HEK293 (cell line): ENCODE results near the gene NCKAP5.

Source experiments
- CTCF ChIP-seq: fragments of 450-650 bp; formaldehyde crosslinking; IDR thresholded peaks from 2 replicates; pipeline ENCODE4 v1.5.1; 2016; ENCODE audit warnings: missing biosample characterization, missing genetic modification characterization
- OSR2 ChIP-seq: fragments of 450-650 bp; formaldehyde crosslinking; IDR thresholded peaks from 2 replicates; pipeline ENCODE4 v1.5.1; 2016; ENCODE audit warnings: missing biosample characterization, missing genetic modification characterization
- PRDM4 ChIP-seq: fragments of 450-650 bp; formaldehyde crosslinking; IDR thresholded peaks from 2 replicates; pipeline ENCODE4 v1.5.1; 2017; ENCODE audit warnings: missing biosample characterization, missing genetic modification characterization
- RBAK ChIP-seq: fragments of 450-650 bp; formaldehyde crosslinking; IDR thresholded peaks from 2 replicates; pipeline ENCODE4 v1.5.1; 2016; ENCODE audit warnings: missing biosample characterization, missing genetic modification characterization
- SALL2 ChIP-seq: fragments of 450-650 bp; formaldehyde crosslinking; IDR thresholded peaks from 2 replicates; pipeline ENCODE4 v1.5.0; 2017; ENCODE audit warnings: missing biosample characterization, mild to moderate bottlenecking, missing genetic modification characterization, borderline replicate concordance
- SP2 ChIP-seq: fragments of 450-650 bp; formaldehyde crosslinking; IDR thresholded peaks from 2 replicates; pipeline ENCODE4 v1.5.1; 2016; ENCODE audit warnings: missing biosample characterization, missing genetic modification characterization
- ZBTB10 ChIP-seq: fragments of 450-650 bp; formaldehyde crosslinking; IDR thresholded peaks from 2 replicates; pipeline ENCODE4 v1.5.1; 2016; ENCODE audit warnings: missing biosample characterization, missing genetic modification characterization
- ZEB2 ChIP-seq: fragments of 450-650 bp; formaldehyde crosslinking; IDR thresholded peaks from 2 replicates; pipeline ENCODE4 v1.5.1; 2016; ENCODE audit warnings: missing biosample characterization, missing genetic modification characterization
- ZNF132 ChIP-seq: fragments of 450-650 bp; formaldehyde crosslinking; IDR thresholded peaks from 2 replicates; pipeline ENCODE4 v1.5.1; 2017; ENCODE audit warnings: missing biosample characterization, missing genetic modification characterization, borderline replicate concordance
- ZNF214 ChIP-seq: fragments of 450-650 bp; formaldehyde crosslinking; IDR thresholded peaks from 2 replicates; pipeline ENCODE4 v1.5.1; 2017; ENCODE audit warnings: missing biosample characterization, mild to moderate bottlenecking, missing genetic modification characterization, borderline replicate concordance
- ZNF560 ChIP-seq: fragments of 450-650 bp; formaldehyde crosslinking; IDR thresholded peaks from 2 replicates; pipeline ENCODE4 v1.5.1; 2017; ENCODE audit warnings: missing biosample characterization, missing genetic modification characterization, borderline replicate concordance
- ZNF561 ChIP-seq: fragments of 450-650 bp; IDR thresholded peaks from 2 replicates; pipeline ENCODE4 v1.5.1; 2018; ENCODE audit warnings: missing biosample characterization, missing genetic modification characterization, borderline replicate concordance
- ZSCAN30 ChIP-seq: fragments of 450-650 bp; IDR thresholded peaks from 2 replicates; pipeline ENCODE4 v1.5.1; 2018; ENCODE audit warnings: missing biosample characterization, mild to moderate bottlenecking, missing genetic modification characterization, moderate library complexity

- TF ChIP-seq RBAK (tag by site-specific recombination) (no peak), ZBTB10 (no peak), ZNF561 (tag by site-specific recombination) (no peak), OSR2 (0 out of 2 replicates have a peak, but pooled peaks have one; percentile 22), SALL2 (tag by site-specific recombination) (no peak), ZSCAN30 (tag by site-specific recombination) (0 out of 2 replicates have a peak, but pooled peaks have one; percentile 13), CTCF (tag by site-specific recombination) (no peak), ZNF132 (tag by site-specific recombination) (no peak), ZNF214 (tag by site-specific recombination) (no peak), SP2 (tag by site-specific recombination) (no peak), ZNF560 (tag by site-specific recombination) (no peak), ZEB2 (tag by site-specific recombination) (no peak), PRDM4 (tag by site-specific recombination) (no peak)
These were observed 274.5 kb downstream of the NCKAP5 start for GRCh38 chr2:133293544-133294353.
